HUES48 (cell line): ENCODE measurements around the gene ZNF57.
A peak's percentile ranks its signal among the peaks of the same experiment; 100 is the strongest.
"Not testable (repeated sequence)": the region's sequence is repeated elsewhere in the genome, so short reads cannot be mapped to it uniquely, and the experiment has no call there.

Experiments used
- H3K27ac ChIP-seq: one replicate; pipeline ENCODE4 v1.7.0; 2013; ENCODE audit warnings: low read depth, low read length, inconsistent platforms
- H3K27me3 ChIP-seq: 2 replicates; pipeline ENCODE4 v1.6.1; 2013; ENCODE audit warnings: mild to moderate bottlenecking, low read length; ENCODE audit not compliant: control insufficient read depth, insufficient read depth
- H3K36me3 ChIP-seq: 2 replicates; pipeline ENCODE4 v1.6.1; 2013; ENCODE audit warnings: low read length; ENCODE audit not compliant: control insufficient read depth, insufficient read depth
- H3K4me1 ChIP-seq: 2 replicates; pipeline ENCODE4 v1.6.1; 2013; ENCODE audit warnings: mild to moderate bottlenecking, low read length; ENCODE audit not compliant: control insufficient read depth, insufficient read depth
- H3K4me3 ChIP-seq: 2 replicates; pipeline ENCODE4 v1.5.1; 2013; ENCODE audit warnings: mild to moderate bottlenecking, low read depth, low read length
- H3K9ac ChIP-seq: 2 replicates; pipeline ENCODE4 v1.6.1; 2013; ENCODE audit warnings: mild to moderate bottlenecking, low read depth, low read length, moderate library complexity
- H3K9me3 ChIP-seq: 2 replicates; pipeline ENCODE4 v1.6.1; 2013; ENCODE audit warnings: low read length; ENCODE audit not compliant: control insufficient read depth, insufficient read depth

The ZNF57 gene

DNA sequence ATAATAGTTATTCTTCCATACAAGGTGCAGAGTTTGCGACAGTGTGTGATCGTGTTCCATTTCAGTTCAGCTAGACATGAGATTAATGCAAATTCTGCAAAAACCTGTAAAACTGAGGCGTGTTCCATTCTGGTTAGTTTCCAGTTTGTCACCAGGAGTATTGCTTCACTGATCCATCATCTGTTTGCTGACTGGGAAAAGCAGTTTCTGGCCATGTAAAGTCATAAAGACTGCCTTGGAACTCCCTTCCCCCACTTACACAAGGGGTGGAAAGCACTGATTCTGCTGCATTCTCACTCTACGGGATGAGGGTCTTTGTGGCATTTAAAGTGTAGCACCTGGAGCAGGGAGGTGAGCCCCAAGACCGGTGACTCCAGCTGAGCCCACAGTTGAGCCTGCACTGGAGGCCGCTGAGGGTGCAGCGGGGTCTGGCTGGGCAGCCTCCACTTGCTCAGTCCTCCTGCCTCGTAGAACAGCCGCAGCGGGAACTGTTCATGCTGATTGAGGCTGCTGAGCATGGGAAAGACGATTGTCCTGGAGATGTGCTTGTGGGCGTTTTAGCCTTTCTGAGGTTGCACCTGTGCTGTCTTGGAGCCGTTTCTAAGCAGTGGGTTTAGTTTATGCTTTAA, 2.0 kb downstream of the ZNF57 start:
- H3K4me3 ChIP-seq, result no peak overlapping the region; the same call in 1 of the 2 replicates
- no peaks in the 10 kb centered on the region for H3K9me3 ChIP-seq
- H3K27me3 ChIP-seq, result no peaks in the 10 kb centered on the region
- no peak overlapping the region for H3K27ac ChIP-seq
- no peaks in the 10 kb centered on the region for H3K36me3 ChIP-seq
- H3K4me1 ChIP-seq, result no peaks in the 10 kb centered on the region
- no peak overlapping the region for H3K9ac ChIP-seq

DNA sequence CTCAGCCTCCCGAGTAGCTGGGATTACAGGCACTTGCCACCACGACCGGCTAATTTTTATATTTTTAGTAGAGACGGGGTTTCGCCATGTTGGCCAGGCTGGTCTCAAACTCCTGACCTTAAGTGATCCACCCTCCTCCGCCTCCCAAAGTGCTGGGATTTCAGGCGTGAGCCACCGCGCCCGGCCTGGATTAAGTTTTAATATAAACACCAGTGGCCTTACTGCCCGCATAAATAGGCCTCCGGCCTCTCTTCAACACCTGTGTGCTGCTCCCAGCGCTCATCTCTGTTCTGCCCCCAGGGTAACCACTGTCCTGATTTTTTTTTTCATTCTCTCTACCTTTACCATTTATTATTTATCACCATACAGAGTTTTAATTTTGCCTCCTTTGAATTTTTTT, 2.6 kb downstream of the ZNF57 start:
- H3K9me3 ChIP-seq, H3K4me3 ChIP-seq, H3K4me1 ChIP-seq, H3K27ac ChIP-seq, H3K27me3 ChIP-seq, H3K9ac ChIP-seq, H3K36me3 ChIP-seq: not testable (repeated sequence)

DNA sequence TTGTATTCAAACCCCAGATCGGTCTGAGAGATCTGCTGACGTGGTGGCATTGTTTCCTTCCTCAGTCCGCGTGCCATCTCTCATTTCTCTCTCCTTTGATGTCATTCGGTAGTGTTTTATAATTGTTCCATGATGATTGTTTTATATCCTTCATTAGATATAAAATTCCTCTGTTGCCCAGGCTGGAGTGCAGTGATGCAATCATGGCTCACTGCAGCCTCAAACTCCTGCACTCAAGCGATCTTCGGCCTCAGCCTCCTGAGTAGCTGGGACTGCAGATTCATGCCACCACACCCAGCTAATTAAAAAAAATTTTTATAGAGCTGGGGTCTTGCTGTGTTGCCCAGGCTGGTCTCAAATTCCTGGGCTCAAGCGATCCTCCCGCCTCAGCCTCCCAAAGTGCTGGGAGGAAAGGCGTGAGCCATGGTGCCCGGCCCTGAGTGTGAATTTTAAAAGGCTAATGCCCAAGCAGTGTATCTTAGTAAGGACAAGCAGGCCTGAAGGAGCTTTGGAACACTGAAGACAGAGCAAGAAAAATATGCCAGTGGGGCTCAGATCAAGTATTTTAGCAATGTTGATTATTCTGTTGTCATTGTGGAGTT, 5.3 kb downstream of the ZNF57 start:
- Histone ChIP-seq H3K9me3 (no peaks in the 10 kb centered on the region), H3K9ac (no peak overlapping the region), H3K27me3 (no peaks in the 10 kb centered on the region), H3K36me3 (no peaks in the 10 kb centered on the region), H3K4me1 (no peaks in the 10 kb centered on the region), H3K27ac (no peak overlapping the region), H3K4me3 (no peak overlapping the region)

DNA sequence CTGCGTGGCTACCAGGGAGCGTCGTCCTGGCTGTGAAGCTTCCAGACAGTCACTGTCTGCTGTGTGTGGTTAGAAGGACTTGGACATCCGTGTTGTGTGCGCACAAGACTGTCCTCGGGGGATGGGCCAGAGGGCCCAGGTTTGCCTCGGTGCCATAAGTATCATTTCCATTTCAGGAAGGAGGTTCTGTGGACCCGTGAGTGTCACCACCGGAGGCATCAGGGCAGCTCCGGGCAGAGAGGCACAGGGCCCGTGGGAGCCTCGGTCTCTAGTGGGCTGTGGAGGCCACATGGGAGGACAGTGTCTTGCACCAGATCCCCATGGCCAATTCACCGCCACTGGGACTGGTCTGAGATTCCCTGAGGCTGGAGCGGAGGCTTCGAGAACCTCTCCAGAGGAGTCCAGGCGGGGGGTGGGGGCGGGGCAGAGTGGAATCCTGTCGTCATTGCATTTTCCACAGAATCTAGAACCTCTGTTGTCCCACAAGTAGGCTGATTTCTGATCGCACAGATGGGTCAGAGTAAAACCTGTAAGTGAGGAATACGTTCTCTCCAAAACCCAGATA, 6.0 kb downstream of the ZNF57 start:
- no peaks in the 10 kb centered on the region for H3K36me3 ChIP-seq
- H3K9ac ChIP-seq, result no peak overlapping the region
- H3K9me3 ChIP-seq, result no peaks in the 10 kb centered on the region
- H3K4me3 ChIP-seq, result no peak overlapping the region
- H3K27ac ChIP-seq, result no peak overlapping the region
- H3K4me1 ChIP-seq, result no peaks in the 10 kb centered on the region
- H3K27me3 ChIP-seq, result no peaks in the 10 kb centered on the region

DNA sequence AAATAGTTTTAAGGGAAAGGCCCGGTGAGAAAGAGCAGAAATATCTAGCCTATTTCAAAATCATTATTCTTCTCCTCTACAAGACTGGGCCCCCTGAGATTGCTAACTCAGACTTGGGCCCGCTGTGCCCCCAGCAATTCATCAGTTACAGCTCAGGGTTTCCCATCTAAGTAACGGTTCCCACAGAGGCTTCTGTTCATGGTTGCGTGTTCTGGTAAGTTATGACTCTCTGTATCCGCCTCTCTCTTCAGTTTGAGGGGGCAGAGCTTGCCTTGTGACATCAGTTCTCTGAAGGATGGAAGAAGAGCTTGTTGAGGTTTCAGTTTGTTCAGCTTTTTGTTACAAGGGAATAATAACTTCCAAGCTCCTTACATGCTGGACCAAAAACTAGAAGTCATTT, 11.6 kb downstream of the ZNF57 start:
- Histone ChIP-seq H3K4me1 (no peaks in the 10 kb centered on the region), H3K9ac (no peak overlapping the region), H3K4me3 (no peak overlapping the region), H3K27me3 (no peaks in the 10 kb centered on the region), H3K9me3 (peaks cover 12% of the 10 kb centered on the region), H3K27ac (no peak overlapping the region), H3K36me3 (peaks cover 20% of the 10 kb centered on the region)

DNA sequence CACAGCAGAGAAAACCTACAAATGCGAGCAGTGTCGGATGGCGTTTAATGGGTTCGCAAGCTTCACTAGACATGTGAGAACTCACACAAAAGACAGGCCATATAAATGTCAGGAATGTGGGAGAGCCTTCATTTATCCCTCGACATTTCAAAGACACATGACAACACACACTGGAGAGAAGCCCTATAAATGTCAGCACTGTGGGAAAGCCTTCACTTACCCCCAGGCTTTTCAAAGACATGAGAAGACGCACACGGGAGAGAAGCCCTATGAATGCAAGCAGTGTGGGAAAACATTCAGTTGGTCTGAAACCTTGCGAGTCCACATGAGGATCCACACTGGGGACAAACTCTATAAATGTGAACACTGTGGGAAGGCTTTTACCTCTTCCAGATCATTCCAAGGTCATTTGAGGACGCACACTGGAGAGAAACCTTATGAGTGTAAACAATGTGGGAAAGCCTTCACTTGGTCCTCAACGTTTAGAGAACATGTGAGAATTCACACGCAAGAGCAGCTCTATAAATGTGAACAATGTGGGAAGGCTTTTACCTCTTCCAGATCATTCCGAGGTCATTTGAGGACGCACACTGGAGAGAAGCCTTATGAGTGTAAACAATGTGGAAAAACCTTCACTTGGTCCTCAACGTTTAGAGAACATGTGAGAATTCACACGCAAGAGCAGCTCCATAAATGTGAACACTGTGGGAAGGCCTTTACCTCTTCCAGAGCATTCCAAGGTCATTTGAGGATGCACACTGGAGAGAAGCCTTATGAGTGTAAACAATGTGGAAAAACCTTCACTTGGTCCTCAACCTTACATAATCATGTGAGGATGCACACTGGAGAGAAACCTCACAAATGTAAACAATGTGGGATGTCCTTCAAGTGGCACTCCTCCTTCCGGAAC, 16.8 kb downstream of the ZNF57 start:
- Histone ChIP-seq H3K4me3 (no peak overlapping the region), H3K27ac (no peak overlapping the region), H3K27me3 (no peaks in the 10 kb centered on the region), H3K36me3 (peaks cover 45% of the 10 kb centered on the region), H3K4me1 (no peaks in the 10 kb centered on the region), H3K9me3 (peaks cover 17% of the 10 kb centered on the region), H3K9ac (no peak overlapping the region)

DNA sequence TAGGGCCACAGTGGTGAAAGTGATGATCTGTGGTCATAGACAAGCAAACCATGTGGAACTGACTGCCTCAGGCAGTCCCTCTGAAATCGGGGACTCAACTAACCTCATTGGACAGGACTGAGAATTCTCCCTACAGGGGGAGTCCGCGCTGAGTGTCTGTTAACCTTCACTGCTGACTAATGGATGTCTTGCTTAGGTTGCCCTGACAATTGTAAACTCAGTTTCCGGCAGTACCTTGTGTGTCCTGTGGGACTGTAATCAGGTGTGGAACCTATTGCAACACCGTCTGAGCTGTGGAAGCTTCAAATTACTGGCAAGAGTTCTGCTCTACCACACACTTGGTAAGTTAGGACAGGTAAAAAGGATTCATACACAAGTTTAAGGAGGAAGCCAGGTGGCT, 22.3 kb downstream of the ZNF57 start:
- Histone ChIP-seq H3K4me3 (no peak overlapping the region), H3K27ac (peak overlapping the region; percentile 21), H3K9me3 (peaks cover 2% of the 10 kb centered on the region), H3K9ac (no peak overlapping the region), H3K27me3 (no peaks in the 10 kb centered on the region), H3K4me1 (peaks cover 12% of the 10 kb centered on the region), H3K36me3 (peaks cover 18% of the 10 kb centered on the region)

DNA sequence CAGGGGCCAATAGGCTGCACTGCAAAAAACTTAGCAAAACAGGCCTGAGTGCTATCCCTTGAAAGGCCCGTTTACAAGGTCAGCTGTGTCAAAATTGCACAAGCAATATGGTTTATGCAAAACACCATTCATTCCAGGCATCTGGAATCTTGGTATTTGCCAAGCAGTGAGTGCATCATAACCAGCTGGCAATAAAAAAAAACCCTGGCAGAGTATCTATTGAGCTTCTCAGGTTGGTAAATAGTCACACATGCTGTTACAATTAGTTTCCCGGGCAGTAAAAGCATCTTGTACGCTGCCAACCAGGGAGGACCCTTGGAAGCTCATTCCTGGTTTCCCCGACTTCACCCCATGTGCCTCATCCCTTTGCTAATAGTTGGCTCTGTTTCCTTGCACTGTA, 22.8 kb downstream of the ZNF57 start:
- Histone ChIP-seq H3K9me3 (no peaks in the 10 kb centered on the region), H3K27me3 (no peaks in the 10 kb centered on the region), H3K4me3 (no peak overlapping the region), H3K9ac (no peak overlapping the region), H3K27ac (no peak overlapping the region), H3K4me1 (peaks cover 12% of the 10 kb centered on the region), H3K36me3 (peaks cover 14% of the 10 kb centered on the region)

DNA sequence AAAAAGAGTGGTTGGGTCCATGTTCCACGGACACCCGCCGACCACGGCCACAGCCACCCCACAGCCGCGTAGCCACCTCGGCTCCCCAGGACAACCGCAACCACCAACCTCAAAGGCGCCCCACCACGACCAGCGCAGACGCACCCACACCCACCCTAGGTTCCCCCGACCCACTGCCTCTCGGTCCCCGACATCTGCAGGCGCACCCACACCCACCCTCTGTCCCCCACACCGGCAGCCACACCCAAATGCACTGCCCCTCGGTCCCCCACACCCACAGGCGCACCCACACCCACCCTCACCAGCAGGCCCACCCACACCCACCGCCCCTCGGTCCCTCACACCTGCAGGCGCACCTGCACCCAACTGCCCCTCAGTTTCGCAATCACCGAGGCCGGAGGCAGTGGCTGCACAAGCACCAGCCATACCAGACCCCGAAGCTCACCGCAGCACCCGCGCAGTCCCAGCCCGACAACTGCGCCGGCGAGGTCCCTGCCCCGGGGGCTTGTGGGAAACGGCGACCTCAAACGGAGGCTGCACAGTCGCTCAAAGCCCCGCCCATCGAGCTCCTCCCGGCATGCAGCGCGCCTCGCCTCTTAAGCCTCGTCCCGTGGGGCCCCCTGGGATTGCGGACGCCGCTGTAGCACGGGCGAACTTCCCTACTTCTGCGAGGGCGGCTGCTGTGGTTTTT, 25.8 kb downstream of the ZNF57 start:
- Histone ChIP-seq H3K36me3 (no peaks in the 10 kb centered on the region), H3K4me3 (no peak overlapping the region), H3K9ac (no peak overlapping the region), H3K27ac (no peak overlapping the region), H3K27me3 (no peaks in the 10 kb centered on the region), H3K9me3 (peaks cover 3% of the 10 kb centered on the region; the same call in 1 of the 2 replicates), H3K4me1 (peaks cover 12% of the 10 kb centered on the region)

DNA sequence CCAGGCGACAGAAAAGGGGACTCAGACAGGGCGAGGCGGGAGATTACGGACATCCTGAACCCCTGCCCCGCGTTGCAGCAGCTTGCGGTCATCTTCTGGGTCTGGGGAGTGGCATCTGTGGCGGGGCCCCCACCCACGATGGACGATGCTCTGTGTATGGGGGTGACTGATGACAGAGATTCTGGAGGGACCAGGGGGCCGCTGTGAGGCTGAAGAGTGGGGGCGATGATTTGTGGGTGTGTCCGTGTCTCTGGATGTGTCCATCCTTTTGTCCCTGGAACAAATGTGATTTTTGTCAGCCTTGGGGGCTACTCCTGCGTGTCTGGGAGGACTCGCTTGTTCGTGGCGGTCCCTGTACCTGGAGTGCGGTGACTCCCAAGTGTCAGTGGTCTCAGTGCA, 26.3 kb downstream of the ZNF57 start:
- H3K9ac ChIP-seq, result no peak overlapping the region
- peaks cover 12% of the 10 kb centered on the region for H3K4me1 ChIP-seq
- H3K27ac ChIP-seq, result no peak overlapping the region
- H3K36me3 ChIP-seq, result no peaks in the 10 kb centered on the region
- no peak overlapping the region for H3K4me3 ChIP-seq
- H3K9me3 ChIP-seq, result peaks cover 4% of the 10 kb centered on the region; the same call in 1 of the 2 replicates
- no peaks in the 10 kb centered on the region for H3K27me3 ChIP-seq
